NCI-H2227 (cell line): ENCODE measurements around the gene TXNL4B.

Source experiments
- DNase-seq: peaks from one replicate; lab custom pipeline; 2025; ENCODE audit not compliant: unreplicated experiment; lab: John Stamatoyannopoulos, UW

Gene TXNL4B

DNA sequence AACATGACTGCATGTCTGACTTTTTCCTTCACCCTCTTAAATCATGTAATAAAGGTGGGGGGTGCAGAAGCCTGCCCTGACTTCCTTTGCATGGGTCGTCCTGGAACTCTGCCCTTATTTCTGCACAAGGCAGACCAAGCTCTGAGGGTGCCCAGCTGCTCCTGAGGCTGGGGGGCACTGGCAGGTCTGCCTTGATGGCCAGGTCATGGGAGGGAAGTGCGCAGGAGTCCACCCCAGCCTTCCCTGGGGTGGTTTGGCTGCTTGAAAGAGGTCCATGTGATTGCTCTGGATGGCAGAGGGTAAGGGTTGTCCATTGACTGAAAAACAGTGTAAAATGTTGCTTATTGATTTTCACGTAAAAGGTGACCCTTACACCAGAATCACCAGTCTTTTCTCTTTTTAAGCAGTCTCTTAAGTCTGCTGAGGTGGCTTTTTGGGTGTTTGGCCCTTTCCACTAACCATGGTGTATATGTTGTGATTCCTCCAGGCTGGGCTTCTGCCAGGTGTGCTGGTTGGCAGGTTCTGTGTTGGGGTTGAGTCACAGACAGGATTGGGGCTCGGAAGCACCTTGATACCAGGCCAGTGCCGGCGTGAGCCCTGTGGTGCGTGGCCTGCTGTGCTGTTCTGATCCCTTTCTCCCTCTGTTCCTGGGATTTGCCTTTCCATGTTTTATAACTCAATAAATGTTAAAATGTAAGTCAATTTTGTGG lies 19.6 kb upstream of the TXNL4B start:
- no peak for DNase-seq

DNA sequence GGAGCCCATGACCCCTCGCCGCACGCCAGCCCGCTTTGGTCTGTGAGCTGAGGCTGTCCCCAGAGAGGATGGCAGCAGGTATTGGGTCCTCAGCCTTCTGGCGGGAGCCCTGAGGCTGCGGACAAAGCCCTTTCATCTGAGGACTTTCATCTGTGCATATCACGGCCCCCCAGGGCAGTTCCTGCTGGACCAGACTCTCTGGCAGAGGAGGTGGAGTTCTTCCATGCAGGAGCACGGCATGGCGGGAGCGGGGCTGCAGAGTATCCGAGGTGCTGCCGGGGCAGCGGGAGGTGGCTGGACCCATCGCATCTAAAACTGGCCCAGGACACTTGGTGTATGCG lies 19.0 kb upstream of the TXNL4B start:
- no peak for DNase-seq

DNA sequence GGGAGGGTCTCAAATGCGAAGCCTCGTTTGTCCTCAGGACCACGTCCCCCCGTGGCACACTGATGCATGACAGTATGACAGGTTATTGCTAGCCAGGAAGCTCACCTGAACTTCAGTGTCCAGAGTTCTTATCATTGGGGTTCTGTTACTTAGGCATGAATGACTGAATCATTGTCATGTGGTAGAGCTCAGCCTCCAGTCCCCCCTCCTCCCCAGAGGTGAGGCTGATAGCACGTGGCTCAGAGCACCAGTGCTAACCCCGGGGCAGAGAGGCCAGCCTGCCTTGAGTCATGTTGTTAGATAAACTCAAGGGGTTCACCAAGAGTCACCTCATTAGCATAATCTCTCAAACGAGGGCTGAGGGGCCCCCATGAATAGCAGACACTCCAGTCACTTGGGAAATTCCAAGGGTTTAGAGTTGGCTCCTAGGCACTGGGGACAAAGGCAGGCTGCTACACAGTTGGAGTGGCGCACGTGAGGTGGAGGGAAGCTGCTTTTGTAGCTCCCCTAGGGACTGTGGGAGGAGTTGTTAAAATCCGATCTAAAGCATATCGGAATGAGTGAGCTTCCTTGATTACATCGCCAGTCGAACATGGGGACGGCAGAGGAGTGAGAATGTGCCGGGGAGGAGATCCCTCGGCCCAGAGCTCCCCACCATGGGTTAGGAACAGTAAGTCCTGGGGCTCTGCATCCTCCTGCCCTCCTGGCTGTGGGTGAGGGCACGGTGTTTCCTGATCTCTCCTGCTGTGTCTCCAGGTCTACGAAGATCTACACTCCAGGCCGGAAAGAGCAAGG lies 18.4 kb upstream of the TXNL4B start:
- no peak for DNase-seq

DNA sequence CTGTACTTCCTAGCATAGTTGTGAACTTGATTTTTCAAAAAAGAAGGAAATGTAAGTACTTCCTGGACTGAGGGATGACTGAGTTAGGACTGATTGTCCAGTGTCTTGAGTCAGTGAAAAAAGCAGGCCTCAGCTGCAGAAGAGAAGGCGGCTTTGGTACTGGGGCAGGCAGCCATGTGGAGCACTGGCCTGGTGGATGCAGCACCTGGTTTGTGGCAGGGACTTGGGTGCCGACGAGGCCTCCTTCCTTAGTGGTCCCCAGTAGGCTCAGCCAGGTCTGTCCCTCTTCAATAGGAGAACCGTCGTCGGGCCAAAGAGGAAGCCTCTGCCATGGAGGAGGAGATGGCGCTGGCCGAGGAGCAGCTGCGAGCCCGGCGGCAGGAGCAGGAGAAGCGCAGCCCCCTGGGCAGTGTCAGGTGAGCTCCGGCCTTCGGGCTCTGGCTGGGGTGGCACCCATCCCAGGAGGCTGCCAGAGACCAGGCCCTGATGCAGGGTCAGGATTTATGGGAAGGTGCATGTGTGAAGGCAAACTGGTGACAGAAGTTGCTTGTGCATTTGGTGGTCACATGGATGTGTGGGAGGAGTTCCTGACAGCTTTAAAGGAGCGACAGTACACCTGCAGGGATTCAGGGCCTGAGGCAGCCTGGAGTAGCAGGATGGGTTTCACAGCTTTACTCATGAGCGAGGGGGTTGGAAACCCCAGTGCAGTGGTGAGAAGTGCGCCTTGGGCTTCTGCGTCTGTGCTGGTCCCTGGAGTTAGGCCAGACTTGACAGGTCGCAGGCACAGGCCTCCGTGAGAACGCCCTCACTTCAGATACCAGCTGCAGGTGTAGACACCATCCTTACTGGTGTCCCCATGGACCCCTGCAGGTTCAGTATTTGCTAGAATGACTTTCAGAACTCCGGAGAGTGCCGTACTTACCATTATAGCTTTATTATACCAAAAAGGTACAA lies 17.5 kb upstream of the TXNL4B start:
- no peak for DNase-seq

DNA sequence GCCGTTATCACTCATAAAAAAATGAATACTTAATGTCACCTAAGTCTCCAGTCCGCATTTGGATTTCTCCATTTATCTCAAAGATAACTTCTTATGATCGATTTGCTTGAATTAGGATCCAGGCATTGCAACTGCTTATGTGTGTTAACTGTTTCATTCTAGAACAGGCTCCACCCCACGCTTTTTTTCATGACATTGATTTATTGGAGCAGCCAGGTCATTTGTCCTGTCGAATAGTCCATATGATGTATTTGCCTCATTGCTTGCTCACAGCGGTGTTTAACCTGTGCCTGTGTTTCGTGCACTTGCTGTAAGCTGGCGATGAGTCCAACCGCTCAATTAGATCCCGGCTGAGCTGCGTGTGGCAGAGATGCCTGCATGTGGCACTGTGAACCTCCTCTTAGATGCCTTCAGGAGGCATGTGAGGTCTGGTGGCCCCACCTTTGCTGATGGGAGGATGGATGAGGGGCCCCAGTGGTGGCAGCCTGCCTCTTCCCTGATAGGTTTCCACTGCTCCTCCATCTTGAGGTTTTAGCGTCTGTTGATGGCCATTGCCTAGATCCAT lies 16.6 kb upstream of the TXNL4B start:
- DNase-seq: no peak

DNA sequence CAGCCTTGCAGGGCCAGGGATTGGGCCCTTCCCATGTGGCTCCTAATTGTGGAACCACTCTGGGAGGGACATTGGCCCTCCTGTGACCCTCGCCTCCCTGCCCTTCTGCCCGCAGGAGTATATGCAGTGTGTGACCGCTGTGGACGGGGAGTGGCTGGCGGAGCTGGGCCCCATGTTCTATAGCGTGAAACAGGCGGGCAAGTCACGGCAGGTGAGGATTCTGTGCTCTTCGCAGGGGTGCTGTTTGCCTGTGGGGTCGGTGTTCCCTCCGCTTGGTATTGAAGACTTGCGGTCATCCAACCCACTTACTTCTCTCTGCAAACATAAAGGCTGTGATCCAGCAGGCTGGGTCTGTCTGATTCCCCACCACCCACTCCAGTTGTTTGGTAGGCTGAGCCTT lies 15.9 kb upstream of the TXNL4B start:
- DNase-seq: no peak

DNA sequence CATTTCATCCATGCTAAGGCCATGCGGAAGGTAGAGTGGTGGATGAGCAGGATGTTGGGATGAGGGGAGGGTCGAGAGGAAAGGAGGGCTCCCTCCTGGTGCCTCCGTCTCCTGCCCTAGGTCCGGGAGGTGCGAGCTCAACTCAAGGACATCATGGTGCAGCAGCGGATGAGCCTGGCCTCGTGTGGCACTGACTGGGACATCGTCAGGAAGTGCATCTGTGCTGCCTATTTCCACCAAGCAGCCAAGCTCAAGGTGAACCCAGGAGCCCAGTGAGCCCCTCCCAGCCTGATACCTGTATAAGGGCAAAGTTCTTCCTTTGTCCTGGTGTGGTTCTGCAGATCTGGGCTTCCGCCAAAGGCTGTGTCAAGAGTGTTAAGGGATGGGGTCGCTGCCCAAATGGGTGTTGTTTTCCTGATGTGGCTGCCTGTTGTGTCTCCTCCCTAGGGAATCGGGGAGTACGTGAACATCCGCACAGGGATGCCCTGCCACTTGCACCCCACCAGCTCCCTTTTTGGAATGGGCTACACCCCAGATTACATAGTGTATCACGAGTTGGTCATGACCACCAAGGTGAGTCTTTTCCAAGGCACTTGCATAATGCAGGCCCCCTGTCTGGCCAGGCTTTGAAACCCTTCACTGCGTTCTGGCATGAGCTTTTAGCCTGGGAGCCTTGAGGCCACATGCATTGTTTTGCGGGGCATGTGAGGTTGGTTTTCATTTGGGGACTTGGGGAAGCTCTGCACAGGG lies 15.1 kb upstream of the TXNL4B start:
- DNase-seq: no peak

DNA sequence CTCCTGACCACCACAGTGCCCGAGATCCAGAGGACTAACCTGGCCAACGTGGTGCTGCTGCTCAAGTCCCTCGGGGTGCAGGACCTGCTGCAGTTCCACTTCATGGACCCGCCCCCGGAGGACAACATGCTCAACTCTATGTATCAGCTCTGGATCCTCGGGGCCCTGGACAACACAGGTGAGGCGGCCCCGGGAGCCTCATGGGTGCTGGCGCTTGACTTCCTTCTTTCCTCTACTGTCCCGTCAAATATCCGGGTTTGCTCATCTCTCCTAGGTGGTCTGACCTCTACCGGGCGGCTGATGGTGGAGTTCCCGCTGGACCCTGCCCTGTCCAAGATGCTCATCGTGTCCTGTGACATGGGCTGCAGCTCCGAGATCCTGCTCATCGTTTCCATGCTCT lies 14.0 kb upstream of the TXNL4B start:
- DNase-seq: no peak

DNA sequence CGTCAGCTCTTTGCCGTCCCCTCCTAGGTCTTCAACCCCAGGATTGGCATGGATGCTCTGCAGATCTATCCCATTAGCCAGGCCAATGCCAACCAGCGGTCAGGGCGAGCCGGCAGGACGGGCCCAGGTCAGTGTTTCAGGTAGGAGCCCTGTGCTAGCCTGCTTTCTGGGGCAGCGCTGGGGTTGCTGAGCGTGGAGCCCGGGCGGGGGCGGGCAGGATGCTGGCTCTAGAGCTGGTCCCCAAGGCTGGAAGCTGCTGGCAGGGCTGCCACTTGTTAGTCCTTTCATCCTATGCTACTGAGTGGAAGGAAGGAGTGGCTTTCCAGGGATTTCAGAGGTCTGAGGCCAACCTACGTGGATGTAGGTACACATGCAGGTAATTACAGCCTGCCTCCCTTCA lies 12.6 kb upstream of the TXNL4B start:
- no peak for DNase-seq

DNA sequence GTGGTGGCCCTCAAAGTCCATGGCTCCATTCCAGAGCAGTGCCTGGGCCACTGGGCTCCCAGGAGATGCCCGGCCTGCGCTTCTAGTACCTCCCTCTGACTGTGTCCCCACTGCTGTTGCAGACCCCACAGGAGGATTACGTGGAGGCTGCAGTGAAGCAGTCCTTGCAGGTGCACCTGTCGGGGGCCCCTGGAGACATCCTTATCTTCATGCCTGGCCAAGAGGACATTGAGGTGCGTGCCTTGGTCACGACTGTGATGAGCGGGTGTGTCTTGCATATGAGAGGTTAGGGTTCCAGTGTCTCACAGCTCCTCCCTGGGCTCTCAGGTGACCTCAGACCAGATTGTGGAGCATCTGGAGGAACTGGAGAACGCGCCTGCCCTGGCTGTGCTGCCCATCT lies 11.5 kb upstream of the TXNL4B start:
- no peak for DNase-seq

DNA sequence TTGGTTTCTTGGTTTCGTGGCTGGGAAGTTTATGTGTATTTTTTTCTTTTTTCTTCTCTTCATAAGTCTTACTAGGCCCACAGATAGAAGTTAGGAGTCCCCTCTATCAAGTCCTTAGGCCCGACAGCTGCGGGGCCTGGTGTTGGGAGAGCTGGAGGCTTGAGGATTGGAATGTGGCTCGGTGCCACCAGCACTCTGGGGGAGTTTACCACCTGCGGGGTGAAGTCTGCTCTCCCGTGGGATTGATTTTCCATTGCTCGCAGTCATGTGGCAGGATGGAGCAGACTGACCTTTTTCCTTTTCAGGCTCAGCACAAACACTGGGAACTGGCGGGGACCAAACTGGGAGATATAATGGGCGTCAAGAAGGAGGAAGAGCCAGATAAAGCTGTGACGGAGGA lies 7.8 kb upstream of the TXNL4B start:
- no peak for DNase-seq

DNA sequence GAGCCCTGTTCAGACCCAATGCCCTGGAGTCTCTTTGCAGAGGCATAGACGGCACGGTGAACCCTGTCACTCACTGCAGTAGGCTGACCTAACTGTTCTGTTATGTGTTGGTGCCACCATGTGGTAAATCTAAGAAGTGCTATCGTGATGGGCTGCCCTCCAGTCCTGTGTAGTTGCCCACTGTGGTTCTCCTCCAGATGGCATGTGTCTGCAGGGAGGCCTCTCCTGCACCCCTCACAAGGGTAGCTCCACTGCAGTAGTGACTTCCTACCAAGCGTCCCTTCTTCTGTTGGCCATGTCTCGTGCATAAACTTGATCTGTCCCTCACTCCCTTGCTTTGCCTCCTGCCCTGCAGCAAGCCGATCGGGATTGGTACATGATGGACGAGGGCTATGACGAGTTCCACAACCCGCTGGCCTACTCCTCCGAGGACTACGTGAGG lies 6.0 kb upstream of the TXNL4B start:
- peak; percentile 60 for DNase-seq

DNA sequence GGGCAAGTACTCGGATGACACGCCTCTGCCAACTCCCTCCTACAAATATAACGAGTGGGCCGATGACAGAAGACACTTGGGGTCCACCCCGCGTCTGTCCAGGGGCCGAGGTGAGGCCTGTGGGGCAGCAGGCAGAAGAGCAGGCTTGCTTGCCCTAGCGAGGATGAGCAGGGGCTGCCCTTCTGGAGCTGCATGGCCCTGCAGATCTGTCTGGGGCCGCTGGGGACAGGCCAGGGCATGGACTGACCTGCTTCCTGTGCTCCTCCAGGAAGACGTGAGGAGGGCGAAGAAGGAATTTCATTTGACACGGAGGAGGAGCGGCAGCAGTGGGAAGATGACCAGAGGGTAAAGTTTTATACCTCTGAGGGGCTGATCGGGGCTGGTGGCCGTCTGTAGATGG lies 5.5 kb upstream of the TXNL4B start:
- no peak for DNase-seq

DNA sequence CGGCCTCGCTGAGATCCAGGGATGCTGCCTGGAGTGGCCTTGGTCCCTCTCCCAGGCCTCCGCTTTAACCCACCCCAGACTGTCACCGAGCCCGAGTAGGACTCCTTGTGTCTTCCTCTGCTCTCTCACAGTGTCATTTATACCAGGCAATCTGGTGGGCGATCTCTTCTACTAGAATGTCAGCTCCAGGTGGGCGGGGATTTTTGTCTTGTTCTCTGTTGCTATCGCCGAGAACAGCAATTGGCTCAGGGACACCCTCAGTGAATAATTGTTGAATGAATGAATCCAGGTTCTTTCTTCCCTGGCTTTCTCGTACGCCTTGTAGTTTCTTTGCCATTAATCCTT lies 818 bp upstream of the TXNL4B start:
- DNase-seq: peak; percentile 24

DNA sequence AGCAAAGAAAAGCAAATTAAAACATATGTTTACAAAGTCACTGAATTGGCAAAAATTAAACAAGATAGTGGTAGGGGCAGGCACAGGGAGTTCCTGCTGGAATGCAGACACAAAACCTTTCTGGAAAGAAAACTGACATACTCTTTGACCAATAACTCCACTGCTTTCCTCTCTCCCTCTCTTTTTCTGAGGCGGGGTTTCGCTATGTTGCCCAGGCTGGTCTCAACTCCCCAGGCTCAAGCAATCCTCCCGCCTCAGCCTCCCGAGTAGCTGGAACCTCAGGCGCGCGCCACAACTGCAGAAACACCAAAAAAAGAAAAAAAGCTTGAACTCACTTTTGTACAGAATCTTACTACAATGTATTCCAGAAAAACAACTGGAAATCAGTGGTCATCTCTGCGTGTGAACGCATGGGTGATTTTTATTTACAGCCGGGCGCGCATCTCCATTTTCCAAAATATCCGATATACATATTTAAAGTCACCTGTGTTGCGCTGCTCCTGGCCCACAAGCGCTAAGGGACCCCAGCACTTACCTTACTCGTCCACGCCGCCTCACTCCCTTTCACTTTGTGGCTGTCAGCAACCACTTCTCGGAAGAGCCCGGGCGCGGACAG lies 480 bp downstream of the TXNL4B start:
- peak; percentile 27 for DNase-seq

DNA sequence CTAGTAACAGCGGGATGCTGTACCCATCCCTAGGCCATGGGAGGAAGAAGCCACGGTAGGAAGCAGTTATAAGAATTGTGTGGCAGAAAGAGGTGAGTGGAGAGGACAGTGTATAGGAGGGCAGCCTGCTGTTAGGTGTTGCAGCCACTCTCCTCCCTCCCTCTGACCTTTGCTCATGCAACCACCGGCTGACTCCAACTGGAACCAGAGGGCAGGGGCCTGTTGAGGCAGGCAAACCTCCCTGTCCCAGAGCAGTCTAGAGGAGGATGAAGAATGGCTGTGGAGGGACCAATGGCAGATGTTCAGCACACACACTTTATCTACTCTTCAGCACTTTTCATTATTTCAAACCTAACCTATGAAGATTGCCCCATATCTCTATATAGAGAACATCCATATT lies 2.2 kb downstream of the TXNL4B start:
- DNase-seq: no peak

DNA sequence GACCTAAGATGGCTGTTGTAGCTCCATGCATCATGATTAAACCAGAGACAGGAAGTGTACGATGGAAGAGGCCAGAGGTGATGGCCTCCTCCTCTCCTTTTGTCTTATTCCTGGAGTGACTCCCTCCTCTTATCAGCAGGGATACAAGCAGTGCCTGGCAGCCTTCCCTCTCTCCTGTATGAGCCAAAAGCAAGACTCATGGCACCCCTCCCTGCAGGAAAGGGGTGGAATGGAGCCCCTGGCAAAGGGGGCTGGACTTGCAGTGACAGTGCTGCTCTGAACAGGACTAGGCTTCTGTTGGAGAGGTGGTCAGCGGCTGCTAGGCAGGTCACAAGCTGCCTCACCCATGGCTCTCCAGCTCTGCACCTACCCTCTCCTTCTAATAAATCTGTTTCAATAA lies 8.4 kb downstream of the TXNL4B start:
- no peak for DNase-seq

DNA sequence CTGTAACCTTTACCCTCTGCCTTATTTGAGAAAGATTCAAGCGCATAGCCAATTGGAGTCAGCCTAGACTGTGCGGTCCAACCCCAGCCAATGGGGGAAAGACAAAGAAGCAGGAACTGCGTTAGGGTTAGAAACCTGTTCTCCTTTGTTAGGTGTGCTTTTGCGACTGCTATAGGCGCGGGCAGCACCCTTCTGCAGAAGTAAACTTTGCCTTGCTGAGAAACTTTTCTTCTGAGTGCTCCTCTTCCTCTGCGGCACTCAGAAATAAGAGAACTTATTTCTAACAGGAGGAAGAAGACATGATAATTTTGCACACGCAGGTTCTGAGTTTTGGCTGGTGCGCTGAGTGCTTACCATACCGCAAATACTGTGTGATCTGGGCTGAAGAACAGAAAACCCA lies 9.0 kb downstream of the TXNL4B start:
- no peak for DNase-seq

DNA sequence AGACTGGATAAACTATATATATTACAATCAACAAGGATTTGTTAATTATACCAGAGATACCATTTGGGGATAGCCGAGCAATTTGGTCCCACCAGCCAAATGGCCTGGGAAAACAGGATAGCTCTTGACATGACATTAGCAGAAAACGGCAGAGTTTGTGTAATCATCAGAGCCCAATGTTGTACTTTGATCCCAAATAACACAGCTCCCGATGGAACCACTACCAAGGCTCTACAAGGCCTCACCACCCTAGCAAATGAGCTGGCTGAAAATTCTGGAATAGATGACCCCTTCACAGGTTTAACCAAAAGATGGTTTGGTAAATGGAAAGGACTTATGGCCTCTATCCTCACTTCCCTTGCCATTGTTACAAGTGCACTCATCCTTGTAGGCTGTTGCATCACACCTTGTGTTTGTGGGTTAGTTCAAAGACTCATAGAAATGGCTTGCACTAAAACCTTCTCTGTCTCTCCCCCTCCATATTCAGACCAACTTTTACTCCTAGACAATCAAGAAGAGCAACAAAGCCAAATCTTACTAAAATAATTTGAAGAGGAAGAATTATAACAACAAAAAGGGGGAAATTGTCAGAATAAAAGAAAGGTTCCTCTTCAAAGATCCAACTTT lies 9.5 kb downstream of the TXNL4B start:
- DNase-seq: no peak
